HCEC 1CT (cell line): Measurements from ENCODE around the gene RSRC2.
"Not testable (repeated sequence)": the region's sequence is repeated elsewhere in the genome, so short reads cannot be mapped to it uniquely, and the experiment has no call there.

Source experiments
- DNase-seq: peaks from one replicate; pipeline ENCODE4 v3.0.0-alpha.2; 2017

The RSRC2 gene

DNA sequence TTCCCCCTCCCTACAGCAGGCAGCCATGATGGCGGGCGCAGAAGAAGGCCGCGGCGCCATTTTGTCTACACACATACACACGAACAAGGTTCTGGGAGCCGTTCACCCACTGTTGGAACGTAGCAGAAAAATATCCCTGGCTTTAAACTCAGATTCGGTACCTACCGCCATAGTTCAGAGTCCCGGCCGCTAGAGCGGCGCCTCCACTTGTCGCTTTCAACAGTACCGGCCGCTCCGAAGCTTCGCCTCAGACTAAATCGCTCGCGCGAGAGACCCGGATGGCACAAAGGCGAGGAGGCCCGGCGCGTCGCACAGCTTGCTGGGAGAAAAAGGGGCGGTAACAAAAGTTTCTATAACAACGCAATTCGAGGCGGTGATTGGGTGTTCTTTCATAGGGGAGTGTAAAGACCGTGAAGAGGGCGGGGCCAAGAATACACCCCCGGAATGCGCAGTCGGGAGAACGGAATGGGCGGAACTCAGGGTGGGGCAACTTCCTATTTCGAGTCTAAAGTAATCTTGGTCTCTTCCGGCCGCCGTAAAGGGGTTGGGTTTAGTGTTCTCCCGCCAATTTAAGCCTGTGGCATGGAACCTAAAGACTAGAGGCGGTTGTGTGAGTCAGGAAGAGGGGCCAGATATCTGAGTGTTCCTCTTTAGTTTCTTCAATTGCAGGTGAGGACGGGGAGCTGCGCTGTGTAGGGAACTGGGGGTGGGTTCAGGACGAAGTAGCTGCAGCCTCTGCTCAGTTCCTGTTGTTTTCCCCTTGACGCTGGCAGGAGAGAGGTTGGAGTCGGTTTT lies at the start of gene RSRC2, which contains the start of gene KNTC1:
TSS of gene RSRC2 (minus strand) at position 254 of the 795 bp plus-strand sequence. CDS start at position 171, 83 bp downstream.
TSS of gene KNTC1 (plus strand) at position 567 of the 795 bp plus-strand sequence. CDS start 2,815 bp downstream, outside the sequence.
- peak; percentile 100 for DNase-seq

GRCh38 chr12:122571821-122572220 lies 45.1 kb upstream of the RSRC2 start:
- no peak for DNase-seq

DNA sequence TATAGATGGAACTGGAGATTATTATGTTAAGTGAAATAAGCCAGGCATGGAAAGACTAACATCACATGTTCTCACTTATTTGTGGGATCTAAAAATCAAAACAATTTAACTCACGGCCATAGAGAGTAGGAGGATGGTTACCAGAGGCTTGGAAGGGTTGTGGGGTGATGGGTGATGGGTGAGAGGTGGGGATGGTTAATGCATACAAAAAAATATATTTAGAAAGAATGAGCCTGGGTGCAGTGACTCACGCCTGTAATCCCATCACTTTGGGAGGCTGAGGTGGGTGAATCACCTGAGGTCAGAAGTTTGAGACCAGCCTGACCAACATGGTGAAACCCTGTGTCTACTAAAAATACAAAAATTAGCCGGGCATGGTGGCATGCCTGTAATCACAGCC lies 43.3 kb upstream of the RSRC2 start:
- peak; percentile 49 for DNase-seq

DNA sequence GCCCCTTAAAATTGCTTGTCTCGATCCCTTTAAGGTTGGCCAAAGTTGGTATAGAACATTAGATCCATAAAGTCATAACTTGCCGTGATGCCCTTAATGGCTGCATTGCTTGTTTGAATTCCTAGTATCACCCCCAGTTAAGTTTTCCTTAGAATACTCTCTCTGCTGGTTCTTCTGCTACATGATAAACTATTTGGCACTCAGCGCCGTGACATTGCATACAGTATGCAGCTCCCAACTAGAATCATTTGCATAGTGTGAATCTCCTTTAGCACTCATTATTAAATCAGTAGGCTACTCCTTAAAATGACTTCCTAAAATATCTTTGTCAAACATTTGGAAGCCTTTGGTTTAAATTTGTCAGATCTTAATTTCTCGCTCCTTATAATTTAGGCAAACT lies 42.6 kb upstream of the RSRC2 start:
- DNase-seq, result no peak

DNA sequence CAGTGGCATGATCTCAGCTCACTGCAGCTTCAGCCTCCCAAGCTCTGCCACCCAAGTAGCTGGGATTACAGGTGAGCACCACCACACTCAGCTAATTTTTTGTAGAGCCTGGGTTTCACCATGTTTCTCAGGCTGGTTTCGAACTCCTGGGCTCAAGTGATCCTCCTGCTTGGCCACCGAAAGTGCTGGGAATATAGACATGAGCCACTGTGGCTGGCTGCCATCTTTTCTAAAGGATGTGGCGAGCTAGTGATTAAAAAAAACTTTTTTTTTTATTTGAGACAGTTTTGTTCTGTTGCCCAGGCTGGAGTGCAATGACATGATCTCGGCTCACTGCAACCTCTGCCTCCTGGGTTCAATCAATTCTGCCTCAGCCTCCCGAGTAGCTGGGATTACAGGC lies 40.1 kb upstream of the RSRC2 start:
- not testable (repeated sequence) for DNase-seq

DNA sequence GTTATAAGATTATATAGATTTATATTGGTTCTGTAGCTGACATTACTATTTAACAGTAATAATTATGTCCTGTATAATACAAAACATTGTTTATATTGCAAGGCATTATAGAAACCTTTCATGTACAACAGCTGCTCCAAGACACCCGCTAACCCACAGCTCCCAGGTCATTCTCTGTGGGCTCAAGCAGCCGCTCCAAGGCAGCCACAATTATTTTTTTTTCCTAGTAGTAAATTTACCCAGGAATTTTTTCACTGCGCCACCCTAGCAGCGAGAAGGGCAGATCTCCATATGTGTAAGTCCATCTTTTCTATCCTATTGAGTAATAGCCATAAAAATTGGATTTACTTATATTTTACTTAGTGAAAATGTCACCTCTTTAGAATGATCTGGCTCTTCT lies 36.6 kb upstream of the RSRC2 start:
- no peak for DNase-seq

DNA sequence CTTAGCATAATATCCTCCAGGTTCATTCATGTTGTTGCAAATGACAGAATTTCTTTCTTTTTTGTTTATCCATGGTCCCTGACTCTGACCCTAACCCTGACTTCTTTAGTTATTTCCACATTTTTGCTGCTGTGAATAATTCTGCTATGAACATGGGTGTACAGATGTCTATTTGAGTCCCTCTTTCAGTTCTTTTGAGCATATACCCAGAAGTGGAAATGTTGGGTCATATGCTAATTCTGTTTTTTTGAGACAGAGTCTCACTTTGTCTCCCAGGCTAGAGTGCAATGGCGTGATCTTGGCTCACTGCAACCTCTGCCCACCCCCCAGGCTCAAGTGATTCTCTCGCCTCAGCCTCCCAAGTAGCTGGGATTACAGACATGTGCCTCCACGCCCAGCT lies 33.4 kb upstream of the RSRC2 start:
- DNase-seq, result no peak

- no peak for DNase-seq
Measured at GRCh38 chr12:122558745-122559641, 32.3 kb upstream of the RSRC2 start.

- DNase-seq, result no peak
Measured at GRCh38 chr12:122547330-122547729, 20.6 kb upstream of the RSRC2 start.

DNA sequence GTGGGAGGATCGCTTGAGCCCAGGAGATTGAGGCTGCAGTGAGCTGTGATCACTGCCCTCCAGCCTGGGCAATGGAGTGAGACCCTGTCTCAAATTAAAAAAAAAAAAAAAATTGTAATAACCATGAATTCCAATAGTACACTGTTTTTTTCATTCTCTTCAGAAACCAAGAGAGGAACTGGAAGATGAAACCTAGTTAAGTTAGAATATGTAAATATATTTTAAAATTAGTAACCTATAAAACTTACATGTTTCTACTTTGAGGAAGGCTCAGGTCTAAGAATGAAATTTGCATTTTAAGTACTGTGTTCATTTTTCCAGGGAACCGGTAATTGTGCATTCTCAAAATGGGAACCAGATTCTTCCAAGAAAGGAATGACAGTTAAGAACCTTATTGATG lies 19.1 kb upstream of the RSRC2 start:
- DNase-seq, result no peak

GRCh38 chr12:122544537-122544936 lies 17.8 kb upstream of the RSRC2 start:
- no peak for DNase-seq

DNA sequence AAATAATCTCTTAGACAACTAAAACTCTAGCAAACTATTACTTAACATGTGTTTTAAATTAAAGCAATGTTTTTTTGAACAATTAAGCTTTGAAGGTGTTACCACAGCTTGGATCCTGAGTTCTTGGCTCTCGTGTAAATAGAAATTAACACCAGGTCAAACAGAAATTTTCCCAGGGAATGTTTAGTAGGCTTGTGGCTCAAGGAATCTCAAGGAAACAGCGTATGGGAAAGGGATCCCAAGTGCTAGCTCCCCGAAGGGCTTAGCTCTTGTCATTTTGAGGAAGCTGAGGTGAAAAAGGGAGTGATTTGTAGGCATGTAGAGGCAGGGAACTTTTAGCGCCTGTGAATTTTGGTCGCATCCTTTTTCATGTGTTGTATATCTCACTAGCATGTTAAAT lies 11.8 kb upstream of the RSRC2 start:
- DNase-seq, result no peak

GRCh38 chr12:122537021-122537420 lies 10.3 kb upstream of the RSRC2 start:
- no peak for DNase-seq

GRCh38 chr12:122533856-122534255 lies 7.1 kb upstream of the RSRC2 start:
- DNase-seq, result no peak

DNA sequence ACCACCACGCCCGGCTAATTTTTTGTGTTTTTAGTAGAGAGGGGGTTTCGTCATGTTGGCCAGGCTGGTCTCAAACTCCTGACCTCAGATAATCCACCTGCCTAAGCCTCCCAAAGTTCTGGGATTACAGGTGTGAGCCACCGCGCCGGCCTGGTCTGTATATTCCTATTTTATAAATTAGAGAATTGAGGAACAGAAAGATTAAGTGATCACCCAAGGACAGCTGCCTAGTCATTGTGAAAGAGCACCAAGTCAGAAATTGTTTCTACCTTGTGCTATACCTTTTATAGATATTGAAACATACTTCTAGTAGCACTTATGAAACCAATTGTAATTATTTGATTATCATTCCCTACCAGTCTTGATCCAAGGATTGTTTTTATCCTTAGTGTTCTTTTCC lies 2.3 kb upstream of the RSRC2 start:
- no peak for DNase-seq

GRCh38 chr12:122528582-122528981 lies 1.8 kb upstream of the RSRC2 start:
- no peak for DNase-seq

DNA sequence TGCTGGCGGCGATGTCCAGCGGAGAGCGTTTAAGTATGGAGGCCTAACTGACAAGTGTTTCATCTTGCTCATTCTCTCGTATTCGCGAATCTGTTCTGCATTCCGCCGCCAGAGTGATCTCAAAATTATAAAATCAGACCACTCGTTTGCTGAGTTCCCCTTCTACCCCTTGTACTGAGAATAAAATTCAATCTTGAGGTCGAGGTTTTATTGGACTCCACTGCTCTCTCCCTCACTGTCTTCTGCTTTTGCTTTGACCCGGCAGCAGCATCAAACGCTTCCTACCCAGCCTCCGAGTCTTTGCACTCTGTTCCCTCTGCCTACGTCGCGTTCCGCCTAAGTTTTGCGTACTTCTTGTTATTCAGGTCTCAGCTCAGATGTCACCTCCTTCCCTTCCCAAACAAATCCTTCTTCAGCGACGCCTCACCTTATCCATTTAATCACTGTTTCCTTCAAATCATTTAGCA lies 775 bp upstream of the RSRC2 start:
- DNase-seq, result peak; percentile 31

DNA sequence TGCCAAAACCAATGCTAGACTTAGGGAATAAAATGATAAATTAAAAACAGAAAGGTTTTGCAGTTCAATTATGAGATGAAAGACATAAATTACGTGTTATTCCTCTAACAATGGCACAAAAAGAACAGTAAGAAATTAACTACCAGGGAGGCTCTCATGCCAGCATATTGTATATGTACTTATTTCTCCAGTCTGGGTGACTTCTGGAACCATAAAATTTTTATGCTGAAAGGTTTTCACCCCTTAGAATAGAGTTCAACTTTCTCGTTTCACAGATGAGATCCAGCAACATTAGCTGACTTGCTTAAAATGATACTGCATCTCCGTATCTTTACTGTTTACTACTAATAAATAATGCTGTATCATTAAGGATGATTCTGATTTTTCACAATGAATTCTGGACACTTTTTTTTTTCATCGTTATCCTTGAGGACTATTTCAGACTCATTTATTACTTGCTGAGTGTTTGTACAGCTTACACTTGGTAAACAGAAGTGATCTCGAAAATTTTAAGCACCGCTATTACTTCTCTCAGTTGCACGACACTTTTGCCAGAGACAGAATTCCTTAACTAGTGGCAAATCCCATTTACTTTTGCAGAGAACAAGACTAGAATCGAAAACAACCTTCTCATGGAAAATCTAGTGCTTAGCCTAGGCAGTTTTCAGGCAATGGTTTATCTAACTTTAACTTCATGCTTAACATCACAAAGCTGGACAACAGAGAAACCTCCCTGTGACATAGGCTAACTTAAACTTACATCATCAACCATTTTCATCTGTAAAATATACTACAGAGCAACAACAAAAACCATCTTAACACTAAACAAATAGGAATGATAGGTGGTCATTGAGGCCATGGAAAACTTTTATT lies 2.7 kb downstream of the RSRC2 start:
- DNase-seq, result no peak

DNA sequence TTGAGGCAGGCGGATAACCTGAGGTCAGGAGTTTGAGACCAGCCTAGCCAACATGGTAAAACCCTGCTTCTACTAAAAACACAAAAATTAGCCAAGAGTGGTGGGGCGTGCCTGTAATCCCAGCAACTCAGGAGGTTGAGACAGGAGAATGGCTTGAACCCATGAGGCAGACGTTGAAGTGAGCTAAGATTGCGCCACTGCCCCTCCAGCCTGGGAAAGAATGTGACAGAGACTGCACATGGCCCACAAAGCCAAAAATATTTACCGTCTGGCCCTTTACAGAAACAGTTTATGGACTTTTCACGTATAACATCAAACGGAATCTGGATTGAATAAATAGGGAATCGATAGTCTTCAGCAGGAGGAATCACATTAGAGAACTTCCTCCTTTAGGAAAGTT lies 3.5 kb downstream of the RSRC2 start:
- peak; percentile 61 for DNase-seq

DNA sequence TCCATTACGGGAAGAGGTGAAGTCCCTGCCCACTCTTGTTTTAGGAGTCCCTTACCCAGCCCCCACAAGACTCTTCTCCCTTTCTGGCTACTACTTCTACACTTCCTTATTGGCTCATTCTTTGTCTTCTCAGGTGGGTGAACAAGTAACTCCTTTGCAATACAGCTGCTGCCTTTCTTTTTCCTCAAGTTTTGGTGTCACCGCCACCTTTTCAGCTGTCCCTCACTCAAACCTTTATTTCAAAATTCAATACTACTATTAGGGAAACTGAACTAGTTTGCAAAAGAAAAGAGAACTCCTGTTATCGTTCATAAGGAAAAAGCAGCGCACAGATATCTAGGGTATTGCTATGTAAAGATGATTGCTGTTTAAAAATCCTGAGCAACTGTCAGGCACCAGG lies 6.1 kb downstream of the RSRC2 start:
- DNase-seq, result no peak

DNA sequence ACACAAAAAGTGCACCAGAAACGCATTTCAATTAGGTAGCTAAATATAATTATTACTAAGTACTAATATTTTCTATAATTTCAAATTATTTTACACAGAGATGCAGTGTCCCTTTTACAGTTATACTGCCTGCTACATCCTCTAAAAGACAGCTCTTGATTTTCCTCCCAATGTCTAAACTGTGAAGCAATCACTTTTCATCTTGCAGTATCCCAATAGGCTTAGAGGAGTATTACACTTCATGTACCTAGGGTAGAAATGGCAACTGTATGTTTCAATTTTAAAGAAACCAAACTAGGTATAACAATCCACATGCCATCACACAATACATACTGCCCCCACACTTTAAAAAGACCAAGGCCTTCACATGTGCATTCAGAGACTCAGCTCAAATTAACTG lies 7.3 kb downstream of the RSRC2 start:
- DNase-seq, result no peak

GRCh38 chr12:122518908-122519307 lies 7.8 kb downstream of the RSRC2 start:
- DNase-seq, result peak; percentile 35

- peak; percentile 96 for DNase-seq
Measured at GRCh38 chr12:122517877-122518276, 8.9 kb downstream of the RSRC2 start.
